Activated CD4-positive, alpha-beta T cell treated with anti-CD3 and anti-CD28 coated beads for 48 hours (primary cell): ENCODE measurements around the gene SNAP25.

ENCODE experiments used
- DNase-seq: peaks from one replicate; pipeline ENCODE4 v3.0.0-alpha.2; 2020

SNAP25 gene

DNA sequence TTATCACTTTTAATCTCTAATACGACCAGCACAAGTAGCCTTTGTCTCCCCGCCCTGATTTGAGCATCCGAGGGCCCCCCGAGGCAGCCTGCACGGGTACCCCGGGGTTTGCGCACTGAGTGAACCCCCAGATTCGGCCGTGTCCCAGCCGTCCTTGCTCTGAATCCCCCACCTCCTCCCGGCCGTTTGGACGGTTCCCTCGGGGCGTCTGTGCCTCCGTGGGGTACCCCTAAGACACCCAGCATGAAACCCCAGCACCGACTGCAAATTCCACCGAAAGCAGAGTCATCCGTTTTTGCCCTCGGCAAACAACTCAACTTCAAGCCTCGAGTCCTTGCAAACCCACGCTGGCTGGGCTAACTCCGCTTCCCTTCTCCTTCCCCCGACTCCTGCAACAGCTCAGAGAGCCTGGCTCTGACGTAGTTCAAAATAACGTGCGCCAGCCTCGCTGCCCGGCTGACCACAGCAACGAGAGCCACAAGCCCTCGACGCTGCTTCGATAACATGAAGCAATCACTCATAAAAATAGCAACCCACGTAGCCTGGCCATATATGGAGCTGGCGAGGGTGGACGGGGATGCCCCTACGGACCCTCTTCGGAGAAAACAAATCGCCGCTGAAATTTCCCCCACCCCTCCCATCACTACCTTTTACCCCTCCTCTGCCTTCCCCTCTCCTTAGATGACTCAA, 764 bp upstream of the SNAP25 start:
- peak; percentile 35 for DNase-seq

DNA sequence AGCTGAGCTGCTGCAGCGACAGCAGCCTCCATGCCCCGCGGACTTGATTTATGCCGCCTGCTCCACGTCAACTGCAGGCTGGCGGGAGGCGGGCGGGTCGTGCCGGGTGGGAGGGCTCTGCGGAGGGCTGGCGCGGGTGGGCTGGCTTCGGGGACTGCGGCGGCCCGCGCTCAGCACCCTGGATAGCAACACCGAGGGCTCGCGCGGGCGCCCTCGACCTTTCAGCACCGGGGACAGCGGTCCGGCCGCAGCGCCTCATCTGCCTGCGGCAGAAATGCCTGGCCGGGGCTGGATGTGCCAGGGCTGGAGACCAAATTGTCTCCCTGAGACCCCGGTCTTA, 792 bp downstream of the SNAP25 start:
- peak; percentile 72 for DNase-seq

DNA sequence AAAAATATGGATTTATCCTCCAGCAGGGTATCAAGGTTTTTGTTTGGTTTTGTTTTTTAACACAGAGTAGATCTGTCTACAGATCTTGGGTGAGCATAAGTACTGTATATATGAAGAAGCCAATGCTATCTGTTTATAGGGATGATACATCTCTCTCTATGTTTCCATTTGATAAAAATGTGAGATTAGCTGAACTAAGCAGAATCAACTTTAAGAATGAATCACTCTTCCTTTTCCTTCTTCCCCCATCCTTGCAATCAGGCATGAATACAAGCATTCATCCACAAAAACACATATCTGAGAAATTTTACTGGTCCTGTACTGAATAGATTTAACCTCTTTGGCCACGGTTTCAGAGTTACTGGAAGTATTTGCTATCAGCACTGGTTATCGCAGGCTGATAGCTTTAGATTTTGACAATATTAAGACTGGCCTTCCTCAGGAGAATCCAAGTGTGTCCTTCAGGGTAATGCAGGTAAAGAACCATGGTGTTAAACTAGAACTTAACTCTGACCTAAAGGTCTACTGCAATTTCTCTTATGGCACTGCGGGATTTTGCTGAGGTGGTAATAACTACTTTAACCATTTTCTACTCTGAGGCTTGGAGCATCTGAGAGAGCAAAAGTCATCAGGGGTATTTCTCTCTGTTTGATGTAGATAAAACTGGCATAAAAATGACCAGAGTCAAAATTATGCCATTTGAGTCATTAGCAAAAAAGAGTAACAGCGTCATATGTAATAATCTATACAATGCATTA, 1.5 kb downstream of the SNAP25 start:
- DNase-seq = no peak

DNA sequence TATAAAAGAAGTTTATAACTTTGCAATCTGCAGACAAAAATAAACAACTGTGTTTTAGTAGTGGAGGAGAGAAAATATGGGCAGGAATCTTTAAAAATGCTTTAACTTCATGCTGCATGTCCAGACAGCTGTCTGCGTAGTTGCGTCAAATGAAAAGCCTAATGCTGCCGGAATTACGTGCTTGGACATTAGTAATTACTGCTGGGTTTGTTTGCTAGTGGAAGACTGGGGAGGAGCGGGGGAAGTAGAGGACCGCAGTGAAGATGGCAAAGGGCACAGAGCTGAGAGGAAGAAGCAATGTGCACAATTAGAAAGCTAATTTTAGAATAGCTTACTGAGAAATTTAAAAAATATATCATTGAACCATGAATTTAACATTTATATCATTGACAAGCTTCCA, 2.4 kb downstream of the SNAP25 start:
- no peak for DNase-seq

DNA sequence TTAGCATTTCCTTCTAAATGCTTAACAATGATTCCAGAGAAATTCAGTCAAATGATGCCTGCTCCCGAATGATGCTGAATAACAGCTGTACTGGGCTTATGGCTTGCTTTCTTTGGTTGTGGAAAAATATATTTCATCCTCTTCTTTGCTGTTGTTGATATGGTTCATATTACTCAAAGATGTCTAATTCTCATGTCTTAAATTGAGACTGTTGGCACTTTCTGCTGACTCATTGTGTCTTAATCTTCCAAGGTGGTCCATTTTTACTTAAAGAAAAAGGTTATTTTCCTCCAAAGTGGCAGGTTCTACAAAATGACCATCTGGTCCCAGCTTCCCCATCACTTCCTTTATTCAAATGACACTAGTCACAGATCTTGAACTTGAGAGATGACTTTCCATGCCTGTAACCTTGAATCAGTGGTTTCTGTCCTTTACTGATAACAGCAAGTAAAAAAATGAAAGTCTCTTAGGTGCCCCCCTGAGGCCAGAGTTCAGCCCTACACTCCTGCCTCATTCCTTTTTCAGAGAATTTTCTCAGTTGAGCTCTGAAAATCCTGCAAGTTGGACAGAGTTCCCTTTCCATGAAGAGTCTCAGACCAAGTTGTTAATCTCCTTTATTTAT, 6.9 kb downstream of the SNAP25 start:
- DNase-seq = no peak

DNA sequence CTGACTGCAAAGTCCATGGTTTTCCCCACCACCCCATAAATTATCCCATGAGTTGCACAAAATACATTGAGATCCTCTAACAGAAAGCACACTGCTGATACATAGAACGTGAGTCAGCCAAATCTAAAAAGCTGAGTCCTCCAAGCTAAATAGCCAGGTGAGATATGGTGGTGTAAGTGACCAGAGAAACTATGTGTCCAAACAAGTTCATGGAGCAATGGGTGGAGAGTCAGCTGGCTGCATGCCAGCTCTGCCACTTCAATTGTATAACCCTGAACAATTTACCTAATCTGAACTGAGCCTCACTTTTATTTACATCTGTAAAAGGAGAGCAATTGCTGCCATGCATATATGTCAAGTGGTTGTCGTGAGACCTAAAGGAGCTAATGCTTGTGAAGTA, 9.7 kb downstream of the SNAP25 start:
- no peak for DNase-seq

DNA sequence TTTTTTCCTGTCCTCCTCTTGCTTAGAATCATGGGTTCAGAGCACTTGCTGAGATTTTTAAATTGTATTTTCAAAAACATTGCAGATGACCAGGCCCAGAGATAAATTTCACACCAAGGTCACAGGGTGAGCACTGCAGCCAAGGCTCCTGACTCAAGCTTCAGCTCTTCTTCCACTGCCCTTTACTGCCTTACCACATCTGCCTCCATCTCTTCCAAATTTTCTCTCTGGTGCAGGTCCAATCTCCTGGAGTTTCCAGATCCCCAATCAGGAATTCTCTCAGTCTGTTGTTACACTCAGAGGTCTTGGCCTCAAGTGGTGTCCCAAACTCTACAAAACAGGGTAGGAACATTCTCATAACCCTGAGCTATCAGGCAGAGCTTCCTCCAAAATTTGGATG, 12.7 kb downstream of the SNAP25 start:
- DNase-seq = no peak

DNA sequence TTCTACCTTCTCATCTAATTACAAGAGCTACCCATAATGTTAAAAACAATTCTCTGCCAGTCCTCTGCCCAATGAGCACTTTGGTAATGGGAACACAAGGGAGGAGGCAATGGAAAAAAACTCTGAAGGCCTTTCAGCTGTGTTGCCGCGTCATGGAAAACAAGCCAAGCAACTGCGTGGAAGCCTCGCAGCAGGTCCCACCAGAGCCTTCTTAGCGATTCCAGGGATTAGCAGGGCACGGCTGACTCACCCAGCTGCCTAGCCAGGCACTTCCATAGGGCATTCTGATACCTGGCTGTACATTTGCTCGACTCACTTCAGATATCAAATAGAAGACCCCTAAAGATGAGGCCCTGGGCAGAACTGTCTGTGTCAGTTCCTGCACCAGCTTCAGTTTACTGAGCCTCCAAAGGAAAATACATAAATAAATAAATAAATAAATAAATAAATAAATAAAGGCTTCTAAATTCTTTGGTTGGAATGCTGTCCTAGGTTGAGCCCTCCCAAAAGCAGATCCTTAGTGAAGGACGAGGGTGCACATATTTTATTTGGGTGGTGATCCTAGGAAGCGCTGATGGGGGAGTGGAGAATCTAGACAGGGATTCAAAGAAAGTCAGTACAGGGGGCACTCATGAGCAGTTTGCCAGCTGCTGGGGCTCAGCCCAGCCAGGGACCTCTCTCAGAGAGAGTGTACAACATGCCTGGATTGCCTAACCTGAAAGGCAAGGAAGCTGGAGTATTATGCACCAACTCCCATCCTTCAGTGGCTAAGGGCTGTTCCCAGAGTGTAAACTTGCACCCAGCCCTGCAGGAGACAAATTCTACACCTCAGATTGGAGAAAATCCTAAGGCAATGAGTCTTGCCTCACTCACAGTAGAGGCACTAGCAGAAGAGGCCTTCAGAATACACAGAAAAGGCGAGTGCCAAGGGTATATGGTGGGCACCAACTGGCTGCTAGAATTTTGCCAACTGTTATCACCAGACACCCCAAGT, 18.2 kb downstream of the SNAP25 start:
- DNase-seq = no peak

DNA sequence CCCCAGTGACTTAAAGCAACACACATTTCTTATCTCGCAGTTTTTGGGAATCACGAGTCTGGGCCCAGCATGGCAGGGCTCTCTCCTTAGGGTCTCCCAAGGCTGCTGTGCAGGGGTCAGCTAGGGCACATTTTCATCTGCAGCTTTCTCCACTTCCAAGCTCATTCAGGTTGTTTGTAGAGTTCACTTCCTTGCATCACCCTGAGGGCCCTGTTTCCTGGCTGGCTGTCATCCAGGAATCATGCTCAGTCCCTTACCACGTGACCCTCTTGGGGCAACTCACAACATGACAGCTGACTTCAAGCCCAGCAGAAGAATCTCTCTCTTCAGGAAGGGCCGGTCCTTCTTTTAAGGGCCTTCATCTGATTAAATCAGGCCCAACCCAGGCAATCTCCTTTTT, 21.3 kb downstream of the SNAP25 start:
- DNase-seq = no peak

DNA sequence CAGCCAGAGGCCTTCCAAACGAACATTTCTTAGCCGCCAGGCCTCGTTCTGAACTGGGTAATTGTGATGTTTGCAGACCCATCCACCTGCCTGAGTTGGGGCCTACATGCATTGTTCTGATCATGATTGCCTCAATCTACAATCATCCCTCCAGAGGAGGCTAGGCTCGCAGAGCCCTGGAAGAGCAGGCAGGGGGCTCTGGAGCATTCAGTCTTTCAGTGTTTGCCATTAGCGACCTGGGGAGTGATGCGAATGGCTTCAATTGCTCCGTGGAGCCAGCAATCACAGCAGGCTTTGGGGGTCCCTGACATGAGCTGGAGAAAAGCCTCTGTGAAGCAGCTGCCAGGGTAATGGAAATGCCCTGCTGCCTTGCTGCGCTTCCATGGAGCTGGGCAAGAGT, 22.0 kb downstream of the SNAP25 start:
- DNase-seq = no peak

DNA sequence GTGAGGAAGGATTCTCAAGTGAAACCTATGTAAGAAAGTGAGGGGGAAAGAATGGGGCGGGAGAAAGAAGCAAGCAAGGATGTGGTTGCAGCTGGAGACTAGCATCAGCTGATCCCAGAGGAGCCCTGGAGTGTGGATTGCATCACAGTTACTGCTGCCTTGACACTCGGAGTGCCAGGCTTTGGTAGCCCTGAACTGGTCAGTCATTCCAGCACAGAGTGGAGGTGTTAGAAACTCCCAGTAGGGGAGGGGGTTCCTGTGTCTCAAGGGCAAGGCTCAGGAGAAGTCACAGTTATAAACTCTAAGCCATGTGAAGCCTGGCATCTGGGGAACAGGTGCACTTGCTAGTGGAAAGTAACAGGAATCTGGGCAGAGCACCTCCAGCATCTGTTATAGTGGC, 23.5 kb downstream of the SNAP25 start:
- DNase-seq = no peak

DNA sequence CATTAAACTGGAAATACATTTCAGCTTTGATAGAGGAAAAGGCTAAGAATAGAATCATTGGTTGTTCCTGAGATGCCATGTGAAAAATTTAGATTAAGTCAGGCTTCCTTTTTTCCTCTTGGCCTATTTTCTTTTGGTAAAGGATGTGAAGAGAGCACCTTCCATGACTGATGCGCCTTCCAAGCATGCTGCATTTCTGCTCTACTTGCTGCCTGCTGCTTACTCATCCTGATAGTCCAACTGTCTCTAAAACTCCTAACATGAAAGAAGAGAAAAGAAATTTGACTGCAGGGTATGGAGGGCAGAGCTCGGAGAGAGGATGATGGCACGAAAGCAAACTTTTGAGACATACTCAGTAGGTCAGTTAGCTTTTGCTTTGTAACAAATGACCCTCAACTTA, 28.8 kb downstream of the SNAP25 start:
- no peak for DNase-seq

DNA sequence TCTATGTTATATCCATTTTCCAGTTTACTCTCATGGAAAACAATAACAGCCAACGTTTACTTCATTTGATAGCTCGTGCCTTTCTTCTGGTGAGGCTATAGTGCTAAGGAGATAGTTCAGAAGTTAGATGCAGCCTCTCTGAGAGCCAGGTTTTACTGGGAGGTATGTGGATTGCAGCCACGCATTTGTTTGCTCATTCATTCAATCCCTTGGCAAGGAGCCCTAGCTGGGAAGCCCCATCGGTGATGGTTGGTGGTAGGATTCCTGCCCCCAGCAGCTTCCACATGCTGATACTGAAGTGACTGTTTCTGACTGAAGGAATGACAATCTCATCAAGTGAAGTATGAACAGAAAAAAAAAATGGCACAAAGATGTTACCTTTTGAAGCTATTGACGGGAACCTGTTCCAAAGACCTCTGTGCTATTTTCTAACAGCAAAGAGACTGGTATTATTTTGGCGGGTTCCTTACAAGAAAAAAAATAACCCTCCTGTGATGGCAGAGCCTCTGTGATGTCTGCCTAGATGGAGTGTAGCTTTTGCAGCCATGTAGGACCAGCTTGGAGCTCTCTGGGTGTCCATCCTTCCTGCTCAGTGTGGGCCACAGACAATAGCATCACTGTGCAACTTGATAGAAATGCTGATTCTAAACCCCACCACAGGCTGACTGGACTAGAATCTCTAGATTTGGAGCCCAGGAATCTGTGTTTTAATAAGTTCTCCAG, 30.6 kb downstream of the SNAP25 start:
- DNase-seq = no peak

DNA sequence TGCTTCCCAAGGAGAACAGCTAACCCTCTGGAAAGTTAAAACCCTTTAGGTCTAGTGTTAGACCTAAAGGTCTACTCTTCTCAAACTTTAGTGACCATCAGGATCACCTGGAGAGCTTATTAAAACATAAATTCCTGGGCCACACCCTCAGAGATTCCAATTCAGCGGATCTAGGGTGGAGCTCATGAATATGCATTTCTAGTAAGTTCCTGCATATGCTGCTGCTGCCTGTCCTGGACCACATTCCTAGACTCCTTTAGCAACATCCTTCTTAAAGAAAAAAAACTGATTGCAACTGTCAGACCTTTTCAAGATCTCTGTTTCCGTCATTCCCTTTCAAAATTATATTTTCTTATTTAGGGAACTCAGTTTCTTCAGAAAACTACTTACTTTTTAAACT, 31.2 kb downstream of the SNAP25 start:
- DNase-seq = no peak

DNA sequence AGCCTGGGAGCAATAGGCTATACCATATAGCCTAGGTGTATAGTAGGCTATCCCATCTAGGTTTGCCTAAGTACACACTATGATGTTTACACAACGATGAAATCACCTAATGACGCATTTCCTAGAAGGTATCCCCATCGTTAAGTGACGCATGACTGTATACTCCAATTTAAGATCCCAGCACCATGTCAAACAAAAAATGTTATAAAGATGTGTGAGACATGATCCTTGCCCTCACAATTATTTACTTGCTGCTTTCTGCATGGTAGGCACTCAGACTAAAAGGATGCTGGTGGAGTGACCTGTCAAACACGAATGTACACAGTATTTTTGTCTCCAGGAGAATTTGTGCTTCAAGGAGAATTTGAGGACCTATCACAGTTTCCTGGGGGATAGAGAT, 32.3 kb downstream of the SNAP25 start:
- no peak for DNase-seq

DNA sequence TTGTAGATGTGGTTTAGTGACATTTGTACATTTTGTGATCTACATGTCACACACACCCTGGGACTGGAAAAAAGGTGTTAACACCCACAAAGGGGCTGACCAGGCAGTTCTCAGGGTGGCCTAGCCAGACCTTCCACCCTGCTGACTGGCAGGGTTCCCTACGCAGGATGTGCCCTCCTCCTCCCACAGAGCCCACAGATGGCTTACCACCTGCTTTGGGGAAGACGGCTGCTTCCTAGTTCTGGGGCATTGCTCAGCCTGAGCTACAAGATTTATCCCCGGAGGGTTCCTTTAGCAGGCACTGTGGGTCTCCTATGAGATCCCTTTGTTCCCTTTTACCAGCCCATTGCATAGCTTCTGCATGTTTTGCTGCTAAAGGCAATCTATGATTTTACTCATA, 35.1 kb downstream of the SNAP25 start:
- DNase-seq = no peak

DNA sequence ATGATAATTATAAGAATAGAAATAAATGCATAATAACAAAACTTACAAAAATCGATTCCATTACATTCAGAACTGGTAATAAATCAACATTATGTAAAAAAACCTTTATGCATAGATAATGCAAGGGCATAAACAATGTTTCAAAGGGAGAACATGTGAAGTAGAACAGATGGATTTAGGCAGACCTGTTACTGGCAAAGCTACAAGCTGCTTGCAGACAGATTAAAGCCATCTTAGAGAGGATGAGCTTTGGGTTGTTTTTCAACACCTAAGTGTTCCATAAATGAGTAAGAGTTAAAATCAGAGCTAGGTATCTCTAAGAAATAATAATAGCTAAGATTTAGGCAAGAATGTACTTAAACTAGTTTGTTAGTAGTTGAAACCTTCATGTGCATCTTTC, 37.2 kb downstream of the SNAP25 start:
- no peak for DNase-seq

DNA sequence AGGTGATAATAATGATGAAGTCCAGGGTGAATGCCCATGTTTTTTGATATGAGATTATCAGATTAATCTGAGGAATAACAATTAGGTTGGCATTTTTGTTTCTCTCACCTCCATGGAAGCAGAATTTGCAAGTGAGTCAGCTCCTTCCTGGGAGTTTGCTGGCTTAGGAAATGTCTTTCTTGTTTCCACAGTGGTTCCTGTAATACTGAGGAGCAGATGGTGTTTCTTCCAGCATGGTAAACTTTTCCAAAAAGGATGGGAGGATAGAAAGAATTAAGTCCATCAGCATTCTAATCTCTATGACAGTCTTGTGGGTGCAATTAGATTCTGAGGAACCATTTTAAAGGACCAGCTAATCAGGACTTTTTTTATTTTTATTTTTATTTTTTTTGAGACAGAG, 40.5 kb downstream of the SNAP25 start:
- no peak for DNase-seq

DNA sequence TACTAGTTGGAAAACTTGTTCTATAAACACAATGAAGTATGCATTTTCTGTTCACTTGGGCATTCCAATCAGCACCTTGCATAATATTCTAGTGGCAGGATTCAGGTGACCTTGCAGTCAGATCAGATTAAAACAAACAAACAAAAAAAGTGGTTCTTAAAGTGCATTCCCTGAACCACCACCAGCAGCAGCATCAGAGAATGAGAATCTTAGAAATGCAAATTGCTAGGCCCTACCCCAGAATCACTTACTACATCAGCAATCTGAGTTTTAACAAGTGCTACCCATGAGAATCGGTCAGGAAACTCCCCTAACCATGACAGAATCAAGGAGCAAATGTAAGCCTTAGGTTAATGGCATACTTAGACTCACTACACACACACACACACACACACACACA, 41.7 kb downstream of the SNAP25 start:
- DNase-seq = no peak

DNA sequence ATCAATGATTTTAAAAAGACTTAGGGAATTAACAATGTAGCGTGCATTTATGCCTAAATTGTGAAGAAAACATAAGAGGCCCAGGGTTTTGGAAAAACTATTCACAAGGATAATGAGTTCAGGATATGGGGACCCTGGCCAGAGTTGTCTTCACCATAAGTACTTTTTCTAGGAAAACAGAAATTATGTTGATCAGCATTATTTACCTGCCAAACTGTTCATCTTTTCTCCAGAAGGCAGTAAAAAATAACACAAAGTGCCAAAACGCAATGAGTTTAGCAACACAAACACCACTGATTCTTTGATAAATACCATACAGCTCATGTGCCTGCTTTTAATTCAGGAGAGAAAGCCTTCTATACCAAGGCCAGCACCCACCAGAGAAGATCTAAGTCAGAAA, 43.1 kb downstream of the SNAP25 start:
- no peak for DNase-seq

DNA sequence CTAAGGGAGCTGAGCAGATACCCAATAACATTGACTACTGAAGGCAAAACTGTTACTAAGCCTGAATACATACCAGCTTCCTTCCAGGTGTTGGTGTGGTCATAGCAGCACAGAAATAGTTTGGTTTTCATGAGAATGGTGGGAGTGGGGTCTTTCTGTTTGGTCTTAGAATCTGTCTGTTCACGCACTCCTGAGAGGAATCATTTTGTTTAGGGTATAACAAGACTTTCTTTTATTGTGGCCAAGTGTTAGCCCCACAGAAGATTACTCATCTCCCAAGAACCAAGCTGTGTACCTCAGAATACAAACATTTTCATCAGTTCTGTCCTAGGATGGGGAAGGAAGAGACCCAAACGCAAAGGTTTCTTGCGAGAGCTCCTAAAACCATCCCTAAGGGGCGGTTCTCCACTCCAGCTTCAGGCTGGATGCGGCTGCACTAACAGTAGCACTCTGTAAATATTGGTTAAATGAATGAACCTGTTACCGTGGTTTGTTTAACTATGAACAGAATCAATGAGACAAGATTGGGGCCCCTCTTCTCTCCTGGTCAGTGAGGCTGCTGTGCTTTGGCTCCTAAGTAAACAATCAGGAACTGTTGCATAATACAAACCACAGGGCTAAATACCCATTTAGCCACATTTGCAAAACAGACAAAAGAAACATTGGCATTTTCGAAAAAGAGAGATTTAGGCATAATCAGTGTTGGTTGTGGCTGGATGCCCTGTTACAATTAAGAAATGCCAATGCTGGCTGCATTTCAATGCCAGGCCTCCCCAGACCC, 44.9 kb downstream of the SNAP25 start:
- no peak for DNase-seq

DNA sequence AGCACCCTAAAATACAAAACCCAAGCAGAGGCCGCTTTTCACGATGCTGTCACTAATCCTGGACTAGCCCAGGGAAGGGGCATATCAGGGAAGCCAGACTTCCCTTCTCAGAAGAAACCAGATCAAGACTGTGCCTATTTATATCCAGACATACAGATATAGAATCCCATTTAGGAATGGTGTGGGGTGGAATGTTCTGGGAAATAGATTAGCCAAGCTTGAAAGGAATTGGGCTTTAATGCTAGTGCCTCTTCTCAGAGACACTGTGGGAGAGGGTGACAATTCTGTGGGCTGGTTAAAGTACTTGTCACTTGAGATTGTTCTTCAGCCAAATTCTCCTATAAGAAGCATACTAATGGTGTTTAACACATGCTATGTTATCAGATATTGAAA, 45.5 kb downstream of the SNAP25 start:
- no peak for DNase-seq
